Hepatocyte (in vitro differentiated cells): ENCODE results near the gene TPD52L2. TPM values are rescaled to one million over a fixed set of nuclear protein-coding genes. Genes with fewer than 3 reads are reported as not detected.

Source experiments
- DNase-seq: peaks from one replicate; pipeline ENCODE4 v3.0.0-alpha.2; 2016; ENCODE audit warnings: low spot score
- H2AFZ ChIP-seq: fragments of 200-600 bp; sonication (generic); 2 replicates; pipeline ENCODE4 v1.6.0; 2016; ENCODE audit warnings: antibody characterized with exemption, mild to moderate bottlenecking
- H3K27ac ChIP-seq: fragments of 200-600 bp; sonication (generic); 2 replicates; pipeline ENCODE4 v1.5.1; 2016; ENCODE audit warnings: mild to moderate bottlenecking
- H3K27me3 ChIP-seq: fragments of 200-600 bp; sonication (generic); 2 replicates; pipeline ENCODE4 v1.6.1; 2016
- H3K36me3 ChIP-seq: fragments of 200-600 bp; sonication (generic); replicated peaks from 2 replicates; pipeline ENCODE4 v1.5.1; 2016; ENCODE audit warnings: low read depth; ENCODE audit not compliant: insufficient read depth
- H3K4me1 ChIP-seq: fragments of 200-600 bp; sonication (generic); 2 replicates; pipeline ENCODE4 v1.5.1; 2016; ENCODE audit warnings: mild to moderate bottlenecking, moderate library complexity; ENCODE audit not compliant: insufficient read depth
- H3K4me2 ChIP-seq: fragments of 200-600 bp; sonication (generic); 2 replicates; pipeline ENCODE4 v1.6.0; 2016
- H3K4me3 ChIP-seq: fragments of 200-600 bp; sonication (generic); 2 replicates; pipeline ENCODE4 v1.5.1; 2016; ENCODE audit warnings: mild to moderate bottlenecking
- H3K79me2 ChIP-seq: fragments of 200-600 bp; sonication (generic); 2 replicates; pipeline ENCODE4 v1.6.0; 2017; ENCODE audit warnings: mild to moderate bottlenecking
- H3K9me2 ChIP-seq: fragments of 200-600 bp; sonication (generic); replicated peaks from 2 replicates; pipeline ENCODE4 v1.6.0; 2017; ENCODE audit warnings: mild to moderate bottlenecking; ENCODE audit not compliant: insufficient read depth
- H3K9me3 ChIP-seq: fragments of 200-600 bp; sonication (generic); 2 replicates; pipeline ENCODE4 v1.5.1; 2016; ENCODE audit warnings: low read depth, mild to moderate bottlenecking
- H4K20me1 ChIP-seq: fragments of 200-600 bp; sonication (generic); 2 replicates; pipeline ENCODE4 v1.6.0; 2016; ENCODE audit warnings: mild to moderate bottlenecking; ENCODE audit not compliant: insufficient read depth, poor library complexity, severe bottlenecking
- CTCF ChIP-seq: fragments of 200-600 bp; sonication (generic); IDR thresholded peaks from 2 replicates; pipeline ENCODE4 v1.5.1; 2016; ENCODE audit warnings: antibody characterized with exemption, mild to moderate bottlenecking; ENCODE audit not compliant: poor library complexity
- EZH2 ChIP-seq: fragments of 200-600 bp; sonication (generic); IDR thresholded peaks from 2 replicates; pipeline ENCODE4 v1.6.1; 2016; ENCODE audit warnings: antibody characterized with exemption, mild to moderate bottlenecking, borderline replicate concordance
- EZH2phosphoT487 ChIP-seq: fragments of 200-600 bp; sonication (generic); IDR thresholded peaks from one replicate; pipeline ENCODE4 v1.6.1; 2018; ENCODE audit warnings: antibody characterized with exemption, mild to moderate bottlenecking, low read depth, moderate library complexity; ENCODE audit not compliant: unreplicated experiment, severe bottlenecking
- WGBS: methylation state at CpG from one replicate; pipeline ENCODE4 v1.1.6; 2016; ENCODE audit warnings: low lambda C conversion rate; ENCODE audit errors: missing lambda C conversion rate; 5-methylcytosine and 5-hydroxymethylcytosine counted together
- polyA plus RNA-seq: library from polyadenylated mRNA; unstranded; fragments of >200 nt; fragmentation: Nextera tagmentation; extraction: Ambion mirVana; gene quantifications from 2 replicates; pipeline ENCODE4 v1.2.1, GENCODE V29; 2016
- total RNA-seq: library from RNA; depleted of rRNA; stranded (reverse); fragments of >200 nt; gene quantifications from 2 replicates; pipeline ENCODE4 v1.2.3, GENCODE V29; 2014

Gene TPD52L2
- total and polyA plus RNA-seq, 2 experiments from 2014 or later: 83.2 to 93.8 TPM

- H3K27ac ChIP-seq: no peak overlapping the region
- H4K20me1 ChIP-seq: peaks cover 16% of the 10 kb centered on the region
- H3K4me1 ChIP-seq: no peaks in the 10 kb centered on the region
- no peaks in the 10 kb centered on the region for H3K27me3 ChIP-seq
- peaks cover 11% of the 10 kb centered on the region for H3K79me2 ChIP-seq
- no peak overlapping the region for H3K4me3 ChIP-seq
- no peaks in the 10 kb centered on the region for H3K9me3 ChIP-seq
- WGBS: 93% methylated on average over 19 of the region's 19 CpGs
- H3K36me3 ChIP-seq: peaks cover 3% of the 10 kb centered on the region
- no peak overlapping the region for H3K4me2 ChIP-seq
- no peaks in the 10 kb centered on the region for H3K9me2 ChIP-seq
- TF ChIP-seq EZH2 (no peak), EZH2phosphoT487 (no peak)
- DNase-seq: no peak
- H2AFZ ChIP-seq: no peak overlapping the region
Observed at GRCh38 chr20:63931735-63932134, 66.7 kb downstream of the TPD52L2 start.

GRCh38 chr20:63932606-63933160 is 67.6 kb downstream of the TPD52L2 start:
- no peak overlapping the region for H3K4me2 ChIP-seq
- H4K20me1 ChIP-seq: peaks cover 10% of the 10 kb centered on the region
- H3K9me2 ChIP-seq: no peaks in the 10 kb centered on the region
- no peaks in the 10 kb centered on the region for H3K27me3 ChIP-seq
- no peaks in the 10 kb centered on the region for H3K4me1 ChIP-seq
- no peak overlapping the region for H3K4me3 ChIP-seq
- no peaks in the 10 kb centered on the region for H3K9me3 ChIP-seq
- no peak for DNase-seq
- TF ChIP-seq EZH2phosphoT487: no peak
- TF ChIP-seq CTCF: no peak
- TF ChIP-seq EZH2: no peak
- H3K27ac ChIP-seq: no peak overlapping the region
- H2AFZ ChIP-seq: no peak overlapping the region
- peaks cover 7% of the 10 kb centered on the region for H3K79me2 ChIP-seq
- WGBS: 96% methylated on average over 17 of the region's 17 CpGs
- H3K36me3 ChIP-seq: peaks cover 3% of the 10 kb centered on the region

GRCh38 chr20:63933646-63934045 is 68.6 kb downstream of the TPD52L2 start:
- Histone ChIP-seq H3K27ac (no peak overlapping the region), H3K36me3 (no peaks in the 10 kb centered on the region)
- TF ChIP-seq CTCF (no peak), EZH2phosphoT487 (no peak)

GRCh38 chr20:63934271-63935068 is 69.4 kb downstream of the TPD52L2 start:
- no peak for DNase-seq
- Histone ChIP-seq H3K9me3 (no peaks in the 10 kb centered on the region), H3K4me3 (no peak overlapping the region), H3K4me2 (no peak overlapping the region), H3K9me2 (no peaks in the 10 kb centered on the region), H3K4me1 (no peaks in the 10 kb centered on the region), H3K27ac (no peak overlapping the region), H4K20me1 (peaks cover 9% of the 10 kb centered on the region), H3K27me3 (no peaks in the 10 kb centered on the region), H2AFZ (no peak overlapping the region), H3K36me3 (no peaks in the 10 kb centered on the region), H3K79me2 (peaks cover 9% of the 10 kb centered on the region)
- WGBS: 93% methylated on average over 34 of the region's 37 CpGs
- TF ChIP-seq EZH2 (no peak), CTCF (no peak), EZH2phosphoT487 (no peak)

More at GRCh38 chr20:63933646-63934045, 68.6 kb downstream of the TPD52L2 start:
- Histone ChIP-seq H3K27me3 (no peaks in the 10 kb centered on the region), H3K9me3 (no peaks in the 10 kb centered on the region), H3K9me2 (no peaks in the 10 kb centered on the region), H2AFZ (no peak overlapping the region), H3K4me2 (no peak overlapping the region), H3K4me3 (no peak overlapping the region), H3K4me1 (no peaks in the 10 kb centered on the region), H4K20me1 (peaks cover 7% of the 10 kb centered on the region), H3K79me2 (peaks cover 4% of the 10 kb centered on the region)
- WGBS: 96% methylated on average over 5 of the region's 5 CpGs
- no peak for DNase-seq
